Naive thymus-derived CD4-positive, alpha-beta T cell (primary cell): ENCODE data around the gene RDH5. TPM values are rescaled to one million over a fixed set of nuclear protein-coding genes. Genes with fewer than 3 reads are reported as not detected.

ENCODE experiments used
- ATAC-seq: fragments of 150-1000 bp; cut with Tn5 transposase; 2 replicates; pipeline ENCODE4 v1.10.0; 2021; ENCODE audit warnings: mild to moderate bottlenecking, moderate library complexity
- CTCF ChIA-PET: fragments of 350-600 bp; sonication (Branson Sonifier 250); formaldehyde crosslinking; loops from one replicate; lab custom pipeline; 2021; ENCODE audit warnings: antibody characterized with exemption; lab: Charles Lee
- POLR2A ChIA-PET: fragments of 350-600 bp; sonication (Branson Sonifier 250); formaldehyde crosslinking; loops from one replicate; lab custom pipeline; 2021; ENCODE audit warnings: antibody characterized with exemption, inconsistent platforms; lab: Charles Lee
- DNase-seq, 9 donors: peaks; one replicate each; pipeline versions ENCODE4 v3.0.0 to v3.0.0-alpha.2; 2020 to 2022; ENCODE audit warnings: mixed read lengths in 1 of 9
- H3K27ac ChIP-seq: one replicate; pipeline ENCODE4 v1.7.0; 2013; ENCODE audit warnings: mild to moderate bottlenecking, low read depth, low read length, moderate library complexity
- H3K27me3 ChIP-seq, 2 donors: one replicate each; pipeline ENCODE4 v1.7.0; 2013; ENCODE audit warnings: low read length in 2 of 2, mild to moderate bottlenecking in 2 of 2, moderate library complexity in 2 of 2; ENCODE audit not compliant: control insufficient read depth in 2 of 2, insufficient read depth in 2 of 2
- H3K36me3 ChIP-seq, 3 experiments: 1 replicate in 2 of 3; 2 replicates in 1 of 3; pipeline ENCODE4 v1.7.0; 2013; ENCODE audit warnings: low read length in 3 of 3, mild to moderate bottlenecking in 3 of 3, moderate library complexity in 1 of 3; ENCODE audit not compliant: insufficient read depth in 3 of 3, control insufficient read depth in 2 of 3
- H3K4me1 ChIP-seq, 2 donors: one replicate each; pipeline ENCODE4 v1.7.0; 2013; ENCODE audit warnings: low read length in 2 of 2, mild to moderate bottlenecking in 2 of 2, moderate library complexity in 1 of 2; ENCODE audit not compliant: control insufficient read depth in 2 of 2, insufficient read depth in 2 of 2
- H3K4me3 ChIP-seq: 2 replicates; pipeline ENCODE4 v1.7.0; 2013; ENCODE audit warnings: mild to moderate bottlenecking, low read length
- H3K9me3 ChIP-seq, 3 experiments: 1 replicate in 2 of 3; 2 replicates in 1 of 3; pipeline ENCODE4 v1.7.0; 2013; ENCODE audit warnings: low read length in 3 of 3; ENCODE audit not compliant: control insufficient read depth in 2 of 3
- H3K27ac Mint-ChIP-seq, 9 donors: one replicate each; pipeline ENCODE4 v1.8.0; 2020 to 2022; ENCODE audit warnings: mixed read lengths in 9 of 9, mild to moderate bottlenecking in 8 of 9, moderate library complexity in 5 of 9, inconsistent platforms in 2 of 9
- H3K27me3 Mint-ChIP-seq, 5 donors: one replicate each; pipeline ENCODE4 v1.8.0; 2021 to 2022; ENCODE audit warnings: mixed read lengths in 5 of 5, mild to moderate bottlenecking in 1 of 5
- H3K36me3 Mint-ChIP-seq, 5 donors: one replicate each; pipeline ENCODE4 v1.8.0; 2020 to 2022; ENCODE audit warnings: mixed read lengths in 5 of 5, mild to moderate bottlenecking in 3 of 5, inconsistent platforms in 1 of 5
- H3K4me1 Mint-ChIP-seq, 7 donors: one replicate each; pipeline ENCODE4 v1.8.0; 2020 to 2022; ENCODE audit warnings: mixed read lengths in 7 of 7, mild to moderate bottlenecking in 3 of 7, inconsistent platforms in 1 of 7
- H3K4me3 Mint-ChIP-seq, 10 donors: one replicate each; pipeline ENCODE4 v1.8.0; 2020 to 2022; ENCODE audit warnings: mild to moderate bottlenecking in 10 of 10, mixed read lengths in 10 of 10, moderate library complexity in 6 of 10, inconsistent platforms in 2 of 10
- H3K9me3 Mint-ChIP-seq, 11 donors: one replicate each; pipeline ENCODE4 v1.8.0; 2020 to 2022; ENCODE audit warnings: mixed read lengths in 11 of 11, mild to moderate bottlenecking in 4 of 11, inconsistent platforms in 1 of 11, moderate library complexity in 1 of 11
- intact Hi-C, 2 donors: fragments of 100-400 bp; cut with micrococcal nuclease; formaldehyde crosslinking; loops; one replicate each; pipeline ENCODE4 v1.15.1; 2023
- polyA plus RNA-seq, 2 donors: library from polyadenylated mRNA; unstranded; fragments of 300-500 nt; fragmentation: Illumina TruSeq; gene quantifications; one replicate each; pipeline ENCODE4 v1.2.3, GENCODE V29; 2021
- total RNA-seq, 6 experiments: library from RNA in 5 of 6; stranded (reverse) in 5 of 6; gene quantifications; 1 replicate in 5 of 6; 2 replicates in 1 of 6; pipeline ENCODE4 v1.2.3 and lab custom pipeline; 2021 to 2026

Gene RDH5
- total and polyA plus RNA-seq, 7 experiments from 2014 or later: 0.67 to 24.9 (median 14.9) TPM

DNA sequence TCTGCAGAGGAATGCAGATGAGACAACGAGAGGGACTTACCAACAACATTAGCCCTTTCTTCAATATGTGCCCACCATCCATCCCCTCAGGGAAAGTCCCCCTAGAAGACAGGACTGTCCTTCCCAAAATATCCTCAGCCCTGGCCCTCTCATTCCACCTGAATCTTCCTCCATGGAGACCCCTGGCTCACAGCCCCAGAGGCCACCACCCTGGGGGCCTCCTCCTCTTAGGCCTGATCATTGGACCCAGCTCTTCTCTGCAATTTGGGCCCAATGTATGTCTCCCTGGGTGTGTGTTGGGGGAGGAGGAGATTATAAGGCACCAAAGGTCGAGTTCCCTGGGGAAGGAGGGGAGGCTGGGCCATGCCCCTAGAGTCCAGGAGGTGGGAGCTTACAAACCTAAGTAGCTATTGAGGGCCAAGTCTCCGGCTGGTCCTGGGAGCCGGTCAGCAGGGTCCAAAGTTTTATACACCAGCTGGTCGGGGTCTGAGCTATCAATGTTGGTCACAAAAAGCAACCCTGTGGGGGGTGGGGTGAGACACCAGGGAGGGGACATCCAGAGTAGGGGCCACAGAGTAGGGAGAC, 20.6 kb upstream of the RDH5 start:
- H3K9me3 Mint-ChIP-seq: no peaks in the 10 kb centered on the region
- H3K27ac ChIP-seq: no peak overlapping the region
- no peaks in the 10 kb centered on the region for H3K36me3 ChIP-seq
- H3K4me3 ChIP-seq: no peak overlapping the region
- H3K4me1 ChIP-seq: no peaks in the 10 kb centered on the region
- no peak overlapping the region for H3K27ac Mint-ChIP-seq
- ChIA-PET POLR2A (no interaction called here), CTCF (interaction anchor here (1.0 kb wide), 1 partner anchor 43 kb away, joined by 3 read pairs; no protein-coding TSS in a partner anchor)
- peaks cover 0 to 11% (median 0%) of the 10 kb centered on the region in 5 donors for H3K27me3 Mint-ChIP-seq
- no peaks in the 10 kb centered on the region for H3K9me3 ChIP-seq
- peaks cover 0 to 4% (median 0%) of the 10 kb centered on the region in 7 donors for H3K4me1 Mint-ChIP-seq
- H3K36me3 Mint-ChIP-seq: no peaks in the 10 kb centered on the region
- H3K27me3 ChIP-seq: no peaks in the 10 kb centered on the region
- no peak for ATAC-seq
- no peak overlapping the region for H3K4me3 Mint-ChIP-seq
- intact Hi-C loops: no loop called here
- DNase-seq: no peak

DNA sequence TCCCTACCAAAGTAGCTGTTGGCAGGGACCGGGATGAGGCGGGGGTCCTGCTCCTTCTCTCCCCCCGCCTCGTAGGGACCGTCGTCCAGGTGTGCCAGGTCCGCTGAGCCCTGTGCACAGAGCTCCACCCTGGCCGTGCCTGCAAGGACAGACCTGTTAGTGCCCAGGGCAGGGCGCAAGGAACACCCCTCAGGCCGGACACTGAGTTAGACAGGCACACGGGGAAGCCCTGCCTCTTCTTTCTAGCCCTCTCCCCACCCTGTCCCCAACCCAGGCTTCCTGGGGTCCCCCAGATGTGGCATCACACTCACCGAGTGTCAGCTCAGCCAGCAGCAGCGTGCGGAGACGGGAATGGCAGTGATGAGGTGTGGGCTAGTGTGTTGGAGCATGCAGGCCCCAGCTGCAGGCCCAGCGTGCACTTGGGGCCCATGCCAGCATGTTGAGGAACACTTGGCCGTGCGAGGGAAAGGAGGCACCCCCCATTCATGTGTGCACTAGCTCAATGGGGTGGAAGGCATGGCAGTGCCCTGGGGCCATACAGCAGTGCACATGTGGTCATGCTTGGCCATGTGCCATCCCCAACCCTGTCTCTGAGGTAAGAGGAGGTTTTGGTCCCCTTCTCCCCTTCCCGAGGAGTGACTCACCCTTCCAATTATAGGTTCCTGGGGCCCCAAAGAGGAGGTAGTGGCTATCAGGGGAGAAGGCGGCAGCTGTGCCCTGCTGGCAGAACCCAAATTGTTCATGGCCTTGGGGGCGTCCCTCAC, 19.8 kb upstream of the RDH5 start:
- Histone ChIP-seq H3K4me1 (no peaks in the 10 kb centered on the region), H3K27ac (no peak overlapping the region), H3K36me3 (no peaks in the 10 kb centered on the region), H3K9me3 (no peaks in the 10 kb centered on the region), H3K27me3 (no peaks in the 10 kb centered on the region), H3K4me3 (no peak overlapping the region)
- peaks cover 0 to 4% (median 0%) of the 10 kb centered on the region in 7 donors for H3K4me1 Mint-ChIP-seq
- CTCF ChIA-PET: interaction anchor here (1.0 kb wide), 1 partner anchor 44 kb away, joined by 3 read pairs; no protein-coding TSS in a partner anchor
- H3K9me3 Mint-ChIP-seq: no peaks in the 10 kb centered on the region
- H3K27me3 Mint-ChIP-seq: peaks cover 0 to 12% (median 0%) of the 10 kb centered on the region in 5 donors
- no peak for ATAC-seq
- POLR2A ChIA-PET: no interaction called here
- H3K27ac Mint-ChIP-seq: no peak overlapping the region
- no peak for DNase-seq
- no peaks in the 10 kb centered on the region for H3K36me3 Mint-ChIP-seq
- intact Hi-C loops: no loop called here
- H3K4me3 Mint-ChIP-seq: no peak overlapping the region

- Histone ChIP-seq H3K27ac (no peak overlapping the region), H3K4me1 (no peaks in the 10 kb centered on the region), H3K9me3 (no peaks in the 10 kb centered on the region), H3K36me3 (no peaks in the 10 kb centered on the region), H3K27me3 (no peaks in the 10 kb centered on the region), H3K4me3 (no peak overlapping the region)
- CTCF ChIA-PET: no interaction called here
- no peaks in the 10 kb centered on the region for H3K36me3 Mint-ChIP-seq
- POLR2A ChIA-PET: no interaction called here
- H3K27me3 Mint-ChIP-seq: peaks cover 0 to 30% (median 5%) of the 10 kb centered on the region in 5 donors
- H3K27ac Mint-ChIP-seq: no peak overlapping the region
- intact Hi-C loops: no loop called here
- ATAC-seq (no peak), DNase-seq (no peak)
- H3K4me3 Mint-ChIP-seq: no peak overlapping the region
- peaks cover 4 to 8% (median 7%) of the 10 kb centered on the region in 7 donors for H3K4me1 Mint-ChIP-seq
- no peaks in the 10 kb centered on the region for H3K9me3 Mint-ChIP-seq
Measured at GRCh38 chr12:55702861-55703260, 17.3 kb upstream of the RDH5 start.

GRCh38 chr12:55703288-55703687, 16.9 kb upstream of the RDH5 start:
- ATAC-seq (no peak), DNase-seq (no peak)
- H3K4me3 Mint-ChIP-seq: no peak overlapping the region
- Histone ChIP-seq H3K4me3 (no peak overlapping the region), H3K27ac (no peak overlapping the region), H3K9me3 (no peaks in the 10 kb centered on the region), H3K4me1 (peaks cover 2% of the 10 kb centered on the region in 2 donors), H3K27me3 (no peaks in the 10 kb centered on the region), H3K36me3 (no peaks in the 10 kb centered on the region)
- H3K36me3 Mint-ChIP-seq: no peaks in the 10 kb centered on the region
- peaks cover 0 to 34% (median 9%) of the 10 kb centered on the region in 5 donors for H3K27me3 Mint-ChIP-seq
- CTCF ChIA-PET: no interaction called here
- peaks cover 7 to 12% (median 11%) of the 10 kb centered on the region in 7 donors for H3K4me1 Mint-ChIP-seq
- no peaks in the 10 kb centered on the region for H3K9me3 Mint-ChIP-seq
- H3K27ac Mint-ChIP-seq: no peak overlapping the region
- POLR2A ChIA-PET: no interaction called here
- intact Hi-C loops: no loop called here

DNA sequence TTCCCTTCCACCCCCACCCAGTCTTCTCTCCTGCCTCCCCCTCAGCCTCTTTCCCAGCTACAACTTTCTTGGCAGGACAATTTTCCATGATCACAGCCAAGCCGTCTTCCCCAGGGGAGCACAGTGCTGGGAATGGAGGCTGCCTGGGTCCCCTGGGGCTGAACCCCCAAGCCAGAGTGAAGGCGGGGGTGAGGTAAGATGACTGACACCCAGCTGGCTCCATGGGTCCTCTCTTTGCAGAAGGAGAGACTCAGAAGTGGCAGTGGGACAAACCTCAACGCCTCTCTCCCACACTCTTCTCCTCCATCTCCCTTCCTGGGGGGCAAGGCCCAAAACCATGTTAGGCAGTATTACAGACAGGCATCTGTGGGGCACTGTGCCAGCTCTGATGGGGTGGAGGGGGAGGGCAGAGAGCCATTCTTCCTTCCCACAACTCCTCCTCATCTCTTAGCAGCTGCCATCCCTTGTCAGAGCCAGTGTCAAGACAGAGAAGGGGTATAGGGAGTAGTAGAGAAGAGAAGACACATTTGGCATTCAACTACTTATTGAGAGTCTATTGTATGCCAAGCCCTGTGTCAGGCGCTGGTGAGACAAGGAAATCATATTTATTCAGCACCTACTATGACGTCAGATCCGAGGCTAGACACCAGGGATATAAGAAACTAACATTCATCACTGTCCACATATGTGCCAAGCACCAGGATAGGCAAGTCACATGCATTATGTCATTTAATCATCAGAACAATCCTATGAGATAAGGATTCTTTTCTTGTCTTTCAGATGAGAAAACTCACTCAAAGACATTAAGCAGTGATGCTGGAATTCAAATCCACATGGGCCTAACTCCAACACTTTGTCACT, 16.1 kb upstream of the RDH5 start:
- H3K4me3 Mint-ChIP-seq: no peak overlapping the region
- Histone ChIP-seq H3K4me3 (no peak overlapping the region), H3K27me3 (no peaks in the 10 kb centered on the region), H3K9me3 (no peaks in the 10 kb centered on the region), H3K27ac (no peak overlapping the region), H3K36me3 (no peaks in the 10 kb centered on the region), H3K4me1 (peaks cover 4 to 7% of the 10 kb centered on the region in 2 donors)
- no peak for DNase-seq
- ChIA-PET POLR2A (no interaction called here), CTCF (no interaction called here)
- H3K4me1 Mint-ChIP-seq: peaks cover 16 to 20% (median 19%) of the 10 kb centered on the region in 7 donors
- intact Hi-C loops: no loop called here
- no peak overlapping the region for H3K27ac Mint-ChIP-seq
- ATAC-seq: no peak
- H3K36me3 Mint-ChIP-seq: no peaks in the 10 kb centered on the region
- no peaks in the 10 kb centered on the region for H3K9me3 Mint-ChIP-seq
- H3K27me3 Mint-ChIP-seq: peaks cover 0 to 43% (median 16%) of the 10 kb centered on the region in 5 donors

- ChIA-PET POLR2A (interaction anchor here (1.5 to 2.2 kb wide), 2 partner anchors 11 to 12 kb away, joined by 4 to 11 read pairs; partner anchors contain the start of gene BLOC1S1), CTCF (no interaction called here)
- no peaks in the 10 kb centered on the region for H3K36me3 Mint-ChIP-seq
- Histone ChIP-seq H3K9me3 (no peaks in the 10 kb centered on the region), H3K4me3 (no peak overlapping the region), H3K27me3 (no peaks in the 10 kb centered on the region), H3K36me3 (no peaks in the 10 kb centered on the region), H3K27ac (no peak overlapping the region), H3K4me1 (peaks cover 4 to 7% of the 10 kb centered on the region in 2 donors)
- peaks cover 13 to 23% (median 20%) of the 10 kb centered on the region in 7 donors for H3K4me1 Mint-ChIP-seq
- ATAC-seq (no peak), DNase-seq (no peak)
- no peak overlapping the region for H3K27ac Mint-ChIP-seq
- H3K9me3 Mint-ChIP-seq: no peaks in the 10 kb centered on the region
- intact Hi-C loops: loop anchor here in 1 of 2 donors (5.0 kb wide), 1 partner anchor 58 kb away; no protein-coding TSS in a partner anchor
- peak overlapping the region in 1 of 10 donors; percentile 29 for H3K4me3 Mint-ChIP-seq
- peaks cover 0 to 51% (median 25%) of the 10 kb centered on the region in 5 donors for H3K27me3 Mint-ChIP-seq
Measured at GRCh38 chr12:55704824-55705718, 15.1 kb upstream of the RDH5 start.
